H1 (cell line): ENCODE results near the gene ADAT3. TPM values are rescaled to one million over a fixed set of nuclear protein-coding genes. Genes with fewer than 3 reads are reported as not detected.

ENCODE experiments used
- CTCF ChIA-PET: fragments of 300-600 bp; sonication (Branson Sonifier 250); formaldehyde crosslinking; loops from one replicate; lab custom pipeline; 2021; ENCODE audit not compliant: partially characterized antibody; lab: Charles Lee
- POLR2A ChIA-PET: fragments of 300-600 bp; sonication (Branson Sonifier 250); formaldehyde crosslinking; loops from one replicate; lab custom pipeline; 2021; ENCODE audit warnings: inconsistent platforms; ENCODE audit not compliant: partially characterized antibody; lab: Charles Lee
- DNase-seq, 2 experiments: peaks; one replicate each; pipeline versions ENCODE4 v3.0.0 to v3.0.0-alpha.2; 2010 to 2022; ENCODE audit warnings: low spot score in 2 of 2, low read depth in 1 of 2, mixed read lengths in 1 of 2
- FAIRE-seq: peaks from 2 replicates; lab custom pipeline; 2011; peaks lifted over from hg19 to GRCh38; lab: Jason Lieb, UNC
- H2AFZ ChIP-seq: 2 replicates; pipeline ENCODE4 v1.8.1; 2012; ENCODE audit warnings: low read length, inconsistent platforms
- H2AK5ac ChIP-seq: 2 replicates; pipeline ENCODE4 v1.6.1; 2013; ENCODE audit warnings: low read depth, low read length
- H2BK120ac ChIP-seq: replicated peaks from 2 replicates; pipeline ENCODE3; 2013; ENCODE audit warnings: low read depth, low read length, inconsistent platforms
- H2BK12ac ChIP-seq: 2 replicates; pipeline ENCODE4 v1.6.1; 2013; ENCODE audit warnings: low read depth, low read length
- H2BK15ac ChIP-seq: 2 replicates; pipeline ENCODE4 v1.6.1; 2013; ENCODE audit warnings: low read length
- H2BK20ac ChIP-seq: 2 replicates; pipeline ENCODE4 v1.6.1; 2013; ENCODE audit warnings: low read length
- H2BK5ac ChIP-seq: 2 replicates; pipeline ENCODE4 v1.6.1; 2013; ENCODE audit warnings: low read depth, low read length
- H3K14ac ChIP-seq: 2 replicates; pipeline ENCODE4 v1.6.1; 2013; ENCODE audit warnings: inconsistent platforms; ENCODE audit not compliant: insufficient read length
- H3K18ac ChIP-seq: 2 replicates; pipeline ENCODE4 v1.6.1; 2013; ENCODE audit warnings: low read length; ENCODE audit errors: extremely low read depth
- H3K23ac ChIP-seq: 2 replicates; pipeline ENCODE4 v1.6.1; 2013; ENCODE audit warnings: inconsistent platforms; ENCODE audit not compliant: insufficient read length
- H3K23me2 ChIP-seq: 2 replicates; pipeline ENCODE4 v1.6.1; 2013; ENCODE audit warnings: low read depth, low read length
- H3K27ac ChIP-seq: 2 replicates; pipeline ENCODE4 v1.6.1; 2011; ENCODE audit warnings: low read depth, low read length, inconsistent platforms
- H3K27me3 ChIP-seq, 4 experiments: replicated peaks in 1 of 4; 1 replicate in 1 of 4; 2 replicates in 3 of 4; pipeline versions ENCODE4 v1.6.1 to v1.8.1; 2011 to 2013; ENCODE audit warnings: low read length in 3 of 4, mild to moderate bottlenecking in 3 of 4, inconsistent platforms in 2 of 4, mixed read lengths in 2 of 4, moderate library complexity in 1 of 4; ENCODE audit not compliant: control insufficient read depth in 3 of 4, insufficient read depth in 3 of 4; ENCODE audit errors: extremely low read depth in 1 of 4
- H3K36me3 ChIP-seq, 4 experiments: 2 replicates each; pipeline versions ENCODE4 v1.6.1 to v1.8.1; 2011 to 2013; ENCODE audit warnings: mild to moderate bottlenecking in 4 of 4, low read length in 3 of 4, moderate library complexity in 2 of 4, control low read depth in 1 of 4, inconsistent platforms in 1 of 4; ENCODE audit not compliant: insufficient read depth in 4 of 4, control insufficient read depth in 2 of 4
- H3K4ac ChIP-seq: replicated peaks from 2 replicates; pipeline ENCODE3; 2013; ENCODE audit warnings: low read length, low read depth, mixed read lengths, inconsistent platforms; ENCODE audit not compliant: insufficient read length
- H3K4me1 ChIP-seq, 4 experiments: replicated peaks in 1 of 4; 1 replicate in 1 of 4; 2 replicates in 3 of 4; pipeline versions ENCODE4 v1.6.1 to v1.8.1; 2011 to 2013; ENCODE audit warnings: low read length in 3 of 4, inconsistent platforms in 2 of 4, mixed read lengths in 1 of 4; ENCODE audit not compliant: insufficient read depth in 4 of 4, control insufficient read depth in 3 of 4
- H3K4me2 ChIP-seq, 2 experiments: 2 replicates each; pipeline versions ENCODE4 v1.6.1 to v1.8.1; 2011 to 2013; ENCODE audit warnings: low read depth in 2 of 2, low read length in 2 of 2, control low read depth in 1 of 2, inconsistent platforms in 1 of 2, mild to moderate bottlenecking in 1 of 2; ENCODE audit not compliant: insufficient read depth in 1 of 2
- H3K4me3 ChIP-seq, 4 experiments: fragments of 200-600, 300-600 bp in 1 of 4; sonication (generic), shearing (Covaris generic), sonication (Bioruptor Twin) in 1 of 4; 2 replicates each; pipeline versions ENCODE4 v1.5.1 to v1.8.1; 2011 to 2016; ENCODE audit warnings: low read length in 4 of 4, low read depth in 3 of 4, control low read depth in 2 of 4, inconsistent platforms in 2 of 4, mild to moderate bottlenecking in 2 of 4, mixed read lengths in 1 of 4, moderate library complexity in 1 of 4; ENCODE audit not compliant: insufficient read depth in 2 of 4; ENCODE audit errors: extremely low read depth in 1 of 4
- H3K56ac ChIP-seq: replicated peaks from 2 replicates; pipeline ENCODE3; 2013; ENCODE audit warnings: low read depth, mild to moderate bottlenecking, mixed read lengths, low read length, inconsistent platforms; ENCODE audit not compliant: insufficient read length
- H3K79me1 ChIP-seq: 2 replicates; pipeline ENCODE4 v1.6.1; 2013; ENCODE audit warnings: low read depth, low read length, control low read depth
- H3K79me2 ChIP-seq, 2 experiments: 2 replicates each; pipeline versions ENCODE4 v1.6.1 to v1.8.1; 2012 to 2013; ENCODE audit warnings: low read length in 2 of 2, mild to moderate bottlenecking in 2 of 2, inconsistent platforms in 1 of 2; ENCODE audit not compliant: insufficient read depth in 2 of 2, control insufficient read depth in 1 of 2
- H3K9ac ChIP-seq, 4 experiments: replicated peaks in 1 of 4; 1 replicate in 1 of 4; 2 replicates in 3 of 4; pipeline versions ENCODE4 v1.6.1 to v1.8.1; 2011 to 2013; ENCODE audit warnings: low read depth in 3 of 4, low read length in 3 of 4, control low read depth in 2 of 4, mild to moderate bottlenecking in 2 of 4, moderate library complexity in 2 of 4, inconsistent platforms in 1 of 4; ENCODE audit errors: extremely low read depth in 1 of 4
- H3K9me3 ChIP-seq, 2 experiments: 2 replicates each; pipeline versions ENCODE4 v1.6.1 to v1.8.1; 2012 to 2013; ENCODE audit warnings: mild to moderate bottlenecking in 2 of 2, moderate library complexity in 2 of 2, control low read depth in 1 of 2, inconsistent platforms in 1 of 2, low read depth in 1 of 2, low read length in 1 of 2, mixed read lengths in 1 of 2; ENCODE audit not compliant: insufficient read depth in 2 of 2
- H4K20me1 ChIP-seq, 2 experiments: replicated peaks in 1 of 2; 2 replicates each; pipeline versions ENCODE3 to v1.8.1; 2011 to 2013; ENCODE audit warnings: inconsistent platforms in 2 of 2, low read length in 2 of 2, mild to moderate bottlenecking in 1 of 2; ENCODE audit not compliant: insufficient read depth in 2 of 2, control insufficient read depth in 1 of 2
- H4K5ac ChIP-seq: 2 replicates; pipeline ENCODE4 v1.6.1; 2013; ENCODE audit warnings: low read length, low read depth, mixed read lengths, inconsistent platforms; ENCODE audit not compliant: insufficient read length
- H4K8ac ChIP-seq: 2 replicates; pipeline ENCODE4 v1.8.0; 2013; ENCODE audit warnings: mild to moderate bottlenecking, moderate library complexity, low read length, inconsistent platforms; ENCODE audit not compliant: insufficient read depth; ENCODE audit errors: extremely low read depth
- H4K91ac ChIP-seq: replicated peaks from 2 replicates; pipeline ENCODE3; 2013; ENCODE audit warnings: low read length, mixed read lengths, inconsistent platforms; ENCODE audit not compliant: insufficient read length
- BRCA1 ChIP-seq: IDR thresholded peaks from 2 replicates; pipeline ENCODE4 v1.6.1; 2012; ENCODE audit warnings: low read depth, low read length, improper control_type of control experiment
- EGR1 ChIP-seq: IDR thresholded peaks from 2 replicates; pipeline ENCODE4 v1.6.1; 2011; ENCODE audit warnings: low read depth, low read length, borderline replicate concordance
- NANOG ChIP-seq: IDR thresholded peaks from 2 replicates; pipeline ENCODE4 v1.6.1; 2011; ENCODE audit warnings: low read length, low read depth, mild to moderate bottlenecking, inconsistent platforms; ENCODE audit not compliant: insufficient read depth, poor library complexity, severe bottlenecking
- PHF8 ChIP-seq: fragments of 200-600 bp; sonication (generic); conservative IDR thresholded peaks from 2 replicates; pipeline ENCODE4 v1.7.1; 2012; ENCODE audit warnings: low read depth, mild to moderate bottlenecking, inconsistent platforms, low read length, moderate library complexity
- SAP30 ChIP-seq: fragments of 300-600 bp; sonication (generic); IDR thresholded peaks from 2 replicates; pipeline ENCODE4 v1.7.1; 2012; ENCODE audit warnings: low read length, moderate library complexity, mild to moderate bottlenecking, inconsistent platforms; ENCODE audit not compliant: insufficient read depth, insufficient replicate concordance
- SUZ12 ChIP-seq: fragments of 200-600 bp; sonication (generic); IDR thresholded peaks from 2 replicates; pipeline ENCODE4 v1.6.1; 2012; ENCODE audit warnings: mild to moderate bottlenecking, inconsistent platforms, low read length, moderate library complexity, mixed read lengths
- WGBS, 2 experiments: shearing (Covaris generic) in 1 of 2; methylation state at CpG; one replicate each; pipeline versions ENCODE4 v1.1.6 to v1.1.7; 2013 to 2015; ENCODE audit warnings: low lambda C conversion rate in 2 of 2, mixed read lengths in 2 of 2, inconsistent platforms in 1 of 2, low coverage in 1 of 2, missing lambda C conversion rate in 1 of 2; ENCODE audit not compliant: insufficient replicate concordance in 2 of 2, insufficient coverage in 1 of 2, insufficient read length in 1 of 2; ENCODE audit errors: extremely low coverage in 1 of 2, missing lambda C conversion rate in 1 of 2; 5-methylcytosine and 5-hydroxymethylcytosine counted together
- polyA plus RNA-seq, 7 experiments: library from polyadenylated mRNA; depleted of rRNA in 3 of 7; stranded (reverse) in 5 of 7; unstranded in 2 of 7; fragments of >200 nt in 5 of 7; fragments of 200-250 nt in 2 of 7; gene quantifications; 1 replicate in 5 of 7; 2 replicates in 1 of 7; 4 replicates in 1 of 7; pipeline versions ENCODE4 v1.2.1 to v1.2.3, GENCODE V29; 2011 to 2013; ENCODE audit warnings: missing spikeins in 2 of 7, mixed read lengths in 2 of 7
- total RNA-seq: library from RNA; stranded (reverse); fragmentation: NEBNext Ultra II Directional; extraction: Animal tissue kit (Norgen Biotek cat#: 25700); gene quantifications from 2 replicates; pipeline ENCODE4 v1.2.1, GENCODE V29; 2021
- TF ChIP-seq, protein P1 (sequence below): IDR thresholded peaks from 2 replicates; pipeline ENCODE4 v1.6.1; 2012; ENCODE audit warnings: inconsistent platforms

ADAT3 gene
- total and polyA plus RNA-seq, 2 of the 8 experiments (the other 6 are each of a cell fraction or from before 2014, with no cell fraction given) = 5.4 to 10.8 TPM

GRCh38 chr19:1862424-1863327 lies 42.5 kb upstream of the ADAT3 start:
- peak overlapping the region; percentile 30 for H3K56ac ChIP-seq
- H3K23me2 ChIP-seq = peaks cover 6% of the 10 kb centered on the region; the same call in 1 of the 2 replicates
- no peak overlapping the region for H3K14ac ChIP-seq
- H3K27ac ChIP-seq = no peak overlapping the region
- DNase-seq = peak in 1 of 2 experiments; percentile 73
- peaks cover 0 to 47% (median 33%) of the 10 kb centered on the region in 4 experiments; a peak in 6 of 7 replicates for H3K4me1 ChIP-seq
- peaks cover 0 to 15% (median 6%) of the 10 kb centered on the region in 4 experiments; a peak in 5 of 7 replicates for H3K27me3 ChIP-seq
- no peak overlapping the region for H2BK120ac ChIP-seq
- peak overlapping the region; percentile 89; the same call in 1 of the 2 replicates for H4K8ac ChIP-seq
- no peak overlapping the region for H3K23ac ChIP-seq
- POLR2A ChIA-PET = no interaction called here
- H3K4ac ChIP-seq = peak overlapping the region; percentile 53
- H3K4me3 ChIP-seq = peak overlapping the region; percentile 66 to 84 (median 78)
- 1% methylated on average over 47 of the region's 109 CpGs; no CpG with 5 or more reads in 1 of the 2 experiments for WGBS, 2 experiments
- H3K9me3 ChIP-seq = no peaks in the 10 kb centered on the region
- H2BK20ac ChIP-seq = no peak overlapping the region
- CTCF ChIA-PET = no interaction called here
- peak overlapping the region; percentile 88; the same call in 1 of the 2 replicates for H2BK15ac ChIP-seq
- peak overlapping the region in 3 of 4 experiments; percentile 25 to 91 (median 53); a peak in 3 of 7 replicates for H3K9ac ChIP-seq
- no peak overlapping the region for H2AK5ac ChIP-seq
- H4K20me1 ChIP-seq = peaks cover 31 to 46% of the 10 kb centered on the region in 2 experiments
- H2BK5ac ChIP-seq = no peak overlapping the region; the same call in 1 of the 2 replicates
- H4K91ac ChIP-seq = no peak overlapping the region
- H2BK12ac ChIP-seq = no peak overlapping the region
- H3K4me2 ChIP-seq = peak overlapping the region; percentile 89 to 90
- H3K79me1 ChIP-seq = peaks cover 16% of the 10 kb centered on the region
- peaks cover 18 to 49% of the 10 kb centered on the region in 2 experiments; a peak in 3 of 4 replicates for H3K79me2 ChIP-seq
- H4K5ac ChIP-seq = peak overlapping the region; percentile 44
- no peak for FAIRE-seq
- H3K36me3 ChIP-seq = no peaks in the 10 kb centered on the region
- no peak overlapping the region for H2AFZ ChIP-seq
- peak overlapping the region; percentile 68; the same call in 1 of the 2 replicates for H3K18ac ChIP-seq
- TF ChIP-seq SAP30 = no peak
- TF ChIP-seq PHF8 = no peak
- TF ChIP-seq NANOG = no peak
- TF ChIP-seq EGR1 = peak; percentile 71; the same call in 1 of the 2 replicates
- TF ChIP-seq SUZ12 = no peak
- TF ChIP-seq, protein P1, sequence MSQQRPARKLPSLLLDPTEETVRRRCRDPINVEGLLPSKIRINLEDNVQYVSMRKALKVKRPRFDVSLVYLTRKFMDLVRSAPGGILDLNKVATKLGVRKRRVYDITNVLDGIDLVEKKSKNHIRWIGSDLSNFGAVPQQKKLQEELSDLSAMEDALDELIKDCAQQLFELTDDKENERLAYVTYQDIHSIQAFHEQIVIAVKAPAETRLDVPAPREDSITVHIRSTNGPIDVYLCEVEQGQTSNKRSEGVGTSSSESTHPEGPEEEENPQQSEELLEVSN = peak; percentile 22; the same call in 1 of the 2 replicates
- no peak for TF ChIP-seq BRCA1
